ENCODE measurements around the gene GRHPR.
"Not testable (repeated sequence)": the region's sequence is repeated elsewhere in the genome, so short reads cannot be mapped to it uniquely, and the experiment has no call there.

GRHPR gene

GRCh38 chr9:37451628-37452027 lies 29.1 kb downstream of the GRHPR start:
- no peak for DNase-seq

GRCh38 chr9:37452611-37453010 lies 30.1 kb downstream of the GRHPR start:
- no peak for DNase-seq

GRCh38 chr9:37453827-37454226 lies 31.3 kb downstream of the GRHPR start:
- no peak for DNase-seq

GRCh38 chr9:37454238-37454637 lies 31.7 kb downstream of the GRHPR start:
- DNase-seq: no peak

GRCh38 chr9:37455884-37456647 lies 33.6 kb downstream of the GRHPR start:
- no peak for DNase-seq

- DNase-seq: no peak
Observed at GRCh38 chr9:37456817-37457216, 34.3 kb downstream of the GRHPR start.

- DNase-seq: no peak
Observed at GRCh38 chr9:37464006-37464405, 41.5 kb downstream of the GRHPR start.

GRCh38 chr9:37464426-37465248 lies 42.1 kb downstream of the GRHPR start:
- peak; percentile 93 for DNase-seq

- DNase-seq: peak; percentile 97
Observed at GRCh38 chr9:37465249-37466036, 42.9 kb downstream of the GRHPR start, which contains the start of gene ZBTB5. ZBTB5 (minus strand) TSS chr9:37465450; CDS start chr9:37442551, 22,899 bp downstream.

GRCh38 chr9:37466037-37466709 lies 43.7 kb downstream of the GRHPR start:
- DNase-seq: peak; percentile 78

GRCh38 chr9:37467530-37467929 lies 45.0 kb downstream of the GRHPR start:
- not testable (repeated sequence) for DNase-seq

- DNase-seq: no peak
Observed at GRCh38 chr9:37468620-37469019, 46.1 kb downstream of the GRHPR start.

GRCh38 chr9:37471942-37472684 lies 49.6 kb downstream of the GRHPR start:
- DNase-seq: no peak

GRCh38 chr9:37473982-37474381 lies 51.5 kb downstream of the GRHPR start:
- DNase-seq: not testable (repeated sequence)

GRCh38 chr9:37474438-37474837 lies 51.9 kb downstream of the GRHPR start:
- no peak for DNase-seq

- no peak for DNase-seq
Observed at GRCh38 chr9:37476930-37477329, 54.4 kb downstream of the GRHPR start.

GRCh38 chr9:37477443-37477842 lies 54.9 kb downstream of the GRHPR start:
- DNase-seq: not testable (repeated sequence)

- DNase-seq: not testable (repeated sequence)
Observed at GRCh38 chr9:37477987-37478619, 55.6 kb downstream of the GRHPR start.

- DNase-seq: no peak
Observed at GRCh38 chr9:37480759-37481158, 58.3 kb downstream of the GRHPR start.

- DNase-seq: peak; percentile 99
Observed at GRCh38 chr9:37485389-37486255, 63.1 kb downstream of the GRHPR start, which contains the start of gene POLR1E. POLR1E (plus strand) TSS chr9:37485948; CDS start chr9:37486048, 100 bp downstream.

Data from activated CD8-positive, alpha-beta memory T cell treated with anti-CD3 and anti-CD28 coated beads, Interleukin-2, amount 50 U/mL, for 48 hours (primary cell).